T-helper 1 cell (primary cell): ENCODE results near the gene ORC4.

ENCODE experiments used
- DNase-seq, 5 donors: peaks; one replicate each; pipeline ENCODE4 v3.0.0-alpha.2; 2012 to 2020
- total RNA-seq, 4 donors: gene quantifications; one replicate each; lab custom pipeline; 2026; lab: John Stamatoyannopoulos, UW

The ORC4 gene
- 26.8 to 40.3 (median 32.3) reads per million in 4 donors for total RNA-seq

DNA sequence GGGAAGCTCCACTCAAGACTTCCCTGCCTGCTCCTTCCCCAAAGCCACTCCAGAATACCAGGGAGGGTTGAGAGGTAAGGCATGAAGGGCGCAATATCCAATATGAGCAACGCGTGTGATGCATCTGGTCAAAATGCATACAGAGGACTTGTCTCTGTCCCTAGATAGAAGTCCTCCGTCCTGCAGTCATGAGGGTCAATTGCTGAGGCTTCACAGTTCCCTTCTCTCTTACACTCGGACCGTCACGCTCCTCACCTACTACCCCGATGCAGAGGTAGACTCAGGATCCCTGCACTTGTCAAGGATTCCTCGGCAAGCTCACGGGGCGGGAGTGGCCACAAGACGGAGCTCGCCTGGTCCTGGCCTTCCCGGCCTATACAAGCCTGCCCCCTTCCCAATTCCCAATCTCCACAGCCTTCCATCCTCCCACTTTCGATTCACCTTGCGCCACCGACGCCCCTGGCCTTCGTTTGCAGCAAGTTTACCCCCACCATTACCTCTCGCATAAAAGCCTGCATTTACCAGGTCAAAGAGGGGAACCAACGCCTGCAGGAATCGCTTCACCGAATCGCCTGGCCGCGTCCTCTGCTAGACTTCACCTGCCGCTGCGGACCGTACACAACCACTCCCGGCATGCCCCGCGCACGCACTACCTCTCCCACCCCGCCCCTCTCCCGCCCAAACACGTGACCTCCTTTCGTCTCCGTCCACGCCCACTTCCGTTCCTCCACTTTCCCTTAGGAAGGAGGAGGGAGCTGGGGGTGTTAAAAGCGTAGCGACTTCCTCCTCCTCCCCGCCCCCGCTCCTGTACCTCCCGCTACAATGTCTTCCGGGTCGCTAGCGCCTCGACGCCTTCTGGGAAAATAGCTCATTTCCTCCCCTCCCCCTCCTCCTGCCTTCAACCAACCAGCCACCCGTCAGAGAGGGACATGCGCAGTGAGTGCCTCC lies at the start of gene ORC4:
TSS of gene ORC4 (minus strand) at position 627 of the 948 bp plus-strand sequence. CDS start 44,779 bp downstream, outside the sequence.
- DNase-seq = peak; percentile 94 to 99 (median 97)

DNA sequence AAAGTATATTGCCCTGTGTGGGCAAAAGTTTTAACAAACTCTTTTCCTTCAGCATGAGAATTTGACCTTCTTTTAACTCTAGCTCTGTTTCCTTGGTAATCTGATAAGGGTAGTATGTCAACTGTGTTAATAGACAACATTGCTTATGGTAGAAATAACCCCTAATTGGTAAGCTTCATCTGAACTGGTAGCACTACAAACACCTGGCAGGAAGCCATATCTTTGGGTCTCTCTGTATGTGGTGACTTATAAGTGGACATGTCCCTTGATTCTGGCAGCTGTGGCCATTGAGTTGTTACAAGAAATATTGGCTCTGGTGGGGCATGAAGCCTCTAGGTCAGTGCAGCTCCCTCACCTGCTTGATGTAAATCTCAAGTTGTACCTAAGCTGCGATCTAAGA lies 47.3 kb upstream of the ORC4 start:
- DNase-seq = no peak

DNA sequence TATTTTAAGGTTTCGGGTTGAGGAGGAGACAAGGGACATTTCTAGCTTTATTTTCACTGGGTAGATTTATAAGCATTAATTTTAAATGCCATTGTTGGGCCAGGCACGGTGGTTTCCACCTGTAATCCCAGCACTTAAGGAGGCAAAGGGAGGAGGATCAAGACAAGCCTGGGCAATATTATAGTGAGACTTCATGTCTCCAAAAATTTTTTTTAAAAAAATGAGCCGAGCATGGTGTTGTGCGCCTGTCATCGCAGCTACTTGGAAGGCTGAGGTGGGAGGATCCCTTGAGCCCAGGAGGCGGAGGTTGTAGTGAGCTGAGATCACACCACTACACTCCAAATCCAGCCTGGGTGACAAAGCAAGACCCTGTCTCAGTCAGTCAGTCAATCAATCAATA lies 45.4 kb upstream of the ORC4 start:
- no peak for DNase-seq

DNA sequence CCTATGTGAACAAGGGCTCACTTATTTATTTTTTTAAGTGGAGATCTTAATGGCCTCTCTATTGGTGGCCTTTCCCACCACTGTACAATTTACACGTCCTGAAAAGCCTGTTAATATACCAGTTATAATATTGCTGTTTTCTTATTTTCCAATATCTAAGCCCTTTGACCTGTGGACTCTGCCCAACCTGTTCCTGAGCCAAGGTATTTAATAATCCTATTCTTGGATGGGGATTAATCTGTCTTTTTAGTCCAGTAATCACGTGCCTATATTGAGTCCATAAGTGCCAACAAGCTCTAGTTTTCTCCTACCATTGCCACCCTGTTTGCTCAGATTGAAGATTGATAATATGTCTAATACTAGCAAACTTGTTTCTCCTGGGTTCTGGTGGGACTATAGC lies 43.1 kb upstream of the ORC4 start:
- no peak for DNase-seq

DNA sequence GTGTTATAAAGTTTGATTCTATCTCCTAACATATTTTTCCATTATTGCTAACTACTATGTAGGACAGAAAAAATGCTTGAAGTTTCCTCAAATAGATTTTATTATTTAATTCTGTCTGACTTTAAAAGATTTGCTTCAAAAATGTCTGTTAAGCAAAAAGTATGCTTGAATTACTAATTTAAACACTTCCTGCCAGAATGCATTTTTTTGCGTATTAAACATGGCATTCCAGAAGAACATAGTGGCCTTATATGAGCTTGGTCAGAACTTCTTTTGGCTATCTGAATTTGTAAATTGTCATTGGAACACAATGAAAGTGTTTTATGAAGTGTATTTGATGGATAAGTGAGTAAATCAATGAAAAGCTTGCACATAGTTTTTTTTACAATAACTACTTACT lies 38.1 kb upstream of the ORC4 start:
- DNase-seq = no peak

DNA sequence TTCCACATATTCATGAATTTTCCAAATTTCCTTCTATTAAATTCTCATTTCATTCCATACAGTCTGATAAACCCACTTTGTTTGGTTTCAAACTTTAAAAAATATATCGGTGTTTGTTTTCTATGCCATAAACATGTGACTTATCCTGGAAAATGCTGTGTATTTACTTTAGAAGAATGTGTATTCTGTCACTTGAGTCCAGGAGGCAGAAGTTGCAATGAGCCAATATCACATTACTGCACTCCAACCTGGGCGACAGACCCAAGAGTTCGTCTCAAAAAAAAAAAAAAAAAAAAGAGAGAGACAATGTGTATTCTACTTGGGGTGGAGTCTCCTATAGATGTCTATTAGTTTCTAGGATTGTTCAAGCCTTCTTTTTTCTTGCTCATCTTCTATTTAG lies 32.1 kb upstream of the ORC4 start:
- DNase-seq = no peak

DNA sequence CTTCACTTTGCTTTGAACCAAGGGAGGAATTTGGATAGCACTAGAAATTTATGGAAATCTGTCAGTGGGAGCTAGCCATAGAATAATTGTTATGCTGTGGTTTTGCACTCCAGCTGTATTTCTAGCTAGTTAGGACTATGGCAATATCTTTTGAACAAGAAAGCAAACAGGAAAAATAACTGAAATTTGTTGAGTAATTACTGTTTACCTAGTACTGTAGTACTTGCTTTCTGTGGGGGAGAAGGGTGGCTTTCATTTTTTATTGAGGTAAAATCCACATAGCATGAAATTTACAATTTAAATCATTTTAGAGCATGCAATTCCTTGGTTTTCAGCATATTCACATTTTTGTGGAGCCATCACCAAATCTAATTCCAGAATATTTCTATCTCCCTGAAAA lies 28.7 kb upstream of the ORC4 start:
- DNase-seq = no peak

DNA sequence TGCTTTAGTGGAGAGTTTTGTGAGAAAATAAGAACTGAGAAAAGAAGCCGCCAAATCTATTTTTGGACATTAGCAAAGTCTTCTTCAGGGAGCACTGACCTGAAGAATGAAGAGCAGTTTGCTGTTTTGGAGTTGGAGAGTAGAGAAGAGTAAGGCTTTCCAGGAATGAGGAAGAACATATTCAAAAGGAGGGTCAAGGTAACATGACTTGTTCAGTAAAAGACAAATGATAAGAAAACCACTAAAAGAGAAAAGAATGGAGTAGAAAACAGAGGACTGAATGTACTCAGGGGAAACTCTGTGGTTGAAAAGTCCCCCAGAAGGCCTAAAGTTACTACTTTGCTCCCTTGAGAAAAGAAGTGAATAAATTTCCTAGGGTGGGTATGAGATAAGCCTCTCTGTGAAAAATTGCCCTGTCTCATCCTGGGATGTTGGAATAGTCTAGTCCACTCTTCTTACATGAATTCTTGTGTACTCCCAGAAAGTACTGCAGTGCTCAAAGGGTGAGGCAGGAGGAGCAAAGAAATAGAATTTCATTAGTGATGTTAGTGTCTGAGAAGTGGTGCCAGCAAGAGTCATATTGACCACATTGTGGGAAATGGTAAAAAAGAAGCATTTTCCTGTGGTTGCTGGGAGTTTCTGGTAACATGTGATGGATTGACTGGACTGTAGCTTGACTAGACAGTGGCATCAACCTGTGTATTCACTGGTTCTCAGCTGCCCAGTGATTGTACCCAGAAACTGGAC lies 28.1 kb upstream of the ORC4 start:
- DNase-seq = peak in 1 of 5 donors; percentile 7

DNA sequence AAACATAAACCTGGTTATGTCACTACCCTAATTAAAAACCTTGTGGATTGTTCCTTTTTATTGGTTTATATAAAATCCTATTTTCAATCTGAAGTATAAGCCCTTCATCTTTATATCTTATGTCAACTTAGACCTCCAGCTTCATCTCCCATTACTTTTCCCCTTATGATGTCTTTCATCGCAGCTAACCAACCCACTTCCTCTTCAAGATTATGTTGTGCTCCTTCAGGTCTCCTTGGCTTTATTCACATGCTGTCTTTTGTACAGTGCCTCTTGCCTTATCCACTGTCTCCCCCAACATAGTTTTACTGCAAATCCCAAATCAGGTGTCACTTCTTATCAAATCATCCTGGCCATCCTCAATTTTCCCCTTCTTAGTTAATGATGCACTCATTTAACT lies 26.3 kb upstream of the ORC4 start:
- DNase-seq = no peak

DNA sequence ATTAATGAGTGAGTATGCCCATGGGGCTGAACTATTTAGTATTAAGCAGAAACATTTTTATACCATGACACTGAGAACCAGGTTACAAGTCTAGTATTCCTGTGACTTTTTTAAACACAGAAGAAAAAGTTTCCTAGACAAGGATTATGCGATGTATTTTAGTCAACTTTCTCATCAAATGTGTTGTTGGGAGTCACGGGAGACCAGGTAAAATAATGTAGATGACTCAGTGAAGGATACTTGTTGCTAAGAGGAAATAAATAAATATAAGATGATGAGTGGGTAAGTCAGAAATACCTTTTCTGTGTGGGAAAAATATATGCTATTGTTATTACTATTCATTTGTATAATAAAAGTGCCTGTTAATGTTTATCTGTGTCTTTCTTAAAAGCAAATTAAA lies 23.8 kb upstream of the ORC4 start:
- no peak for DNase-seq

DNA sequence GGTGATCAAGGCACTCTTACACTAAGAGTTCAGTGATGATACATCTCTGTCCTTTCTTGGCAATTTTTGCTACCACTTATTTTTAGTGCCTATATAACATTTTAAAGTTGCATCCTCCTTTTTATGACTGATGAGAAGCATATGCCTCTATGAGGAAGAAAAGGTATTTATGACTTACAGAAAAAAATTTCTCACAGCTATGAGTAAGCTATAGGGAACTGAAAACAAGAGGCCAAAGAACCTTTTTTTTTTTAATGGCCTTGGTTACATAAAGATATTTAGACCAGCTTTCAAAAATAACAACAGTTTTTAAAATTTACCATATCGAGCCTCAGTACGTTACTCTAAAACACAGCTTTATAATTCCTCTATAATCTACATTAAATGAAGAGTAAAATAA lies 21.7 kb upstream of the ORC4 start:
- DNase-seq = no peak

DNA sequence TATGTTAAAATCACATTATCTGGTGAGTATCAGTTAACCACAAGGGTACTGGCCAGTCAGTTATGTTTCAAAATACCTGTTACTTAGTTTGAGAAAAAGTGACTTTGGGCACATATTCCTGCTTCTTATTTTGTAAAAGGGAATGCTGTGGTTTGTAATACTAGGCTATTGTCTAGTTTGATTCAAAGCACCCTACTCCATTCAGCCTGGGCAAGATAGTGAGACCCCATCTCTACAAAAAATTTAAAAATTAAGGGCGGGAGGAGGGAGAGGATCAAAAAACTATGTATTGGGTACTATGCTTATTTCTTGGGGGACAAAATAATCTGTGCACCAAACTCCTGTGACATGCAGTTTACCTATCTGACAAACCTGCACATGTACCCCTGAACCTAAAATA lies 19.2 kb upstream of the ORC4 start:
- DNase-seq = no peak

DNA sequence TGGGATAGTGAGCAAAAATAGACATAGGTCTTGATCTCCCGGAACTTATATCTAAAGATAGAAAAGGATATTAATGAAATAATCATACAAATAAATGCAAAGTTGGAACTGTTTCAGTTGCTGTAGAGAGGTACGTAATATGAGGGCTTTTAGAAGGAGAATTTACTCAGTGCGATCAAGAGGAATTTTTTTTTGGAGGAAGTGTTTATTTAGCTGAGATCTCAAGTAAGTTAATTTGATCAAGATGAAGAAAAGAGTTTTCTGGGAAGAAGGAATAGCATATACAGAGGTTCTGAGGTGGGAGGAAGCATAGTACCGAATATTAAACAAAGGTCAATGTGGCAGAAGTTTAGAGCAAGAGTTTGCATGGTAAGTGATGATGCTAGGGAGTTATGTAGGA lies 11.7 kb upstream of the ORC4 start:
- DNase-seq = no peak

DNA sequence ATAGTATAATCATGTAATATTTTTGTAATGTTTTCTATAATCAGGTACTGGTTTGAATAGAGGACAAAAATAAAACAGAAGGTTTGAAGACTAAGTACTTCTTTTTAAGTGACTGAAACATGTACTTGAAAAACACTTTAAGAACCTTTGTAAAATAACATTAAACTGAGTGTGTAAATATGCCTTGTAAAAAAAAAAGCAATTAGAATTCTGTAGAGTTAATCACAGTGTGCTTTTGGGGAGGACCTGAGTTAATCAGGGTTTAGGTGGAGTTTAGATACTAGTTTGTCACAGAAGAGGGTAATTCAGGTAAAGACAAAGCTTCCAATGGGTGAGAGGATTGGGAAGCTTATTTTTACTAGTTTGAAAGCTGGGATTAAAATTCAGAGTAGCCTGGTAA lies 10.6 kb upstream of the ORC4 start:
- DNase-seq = no peak

DNA sequence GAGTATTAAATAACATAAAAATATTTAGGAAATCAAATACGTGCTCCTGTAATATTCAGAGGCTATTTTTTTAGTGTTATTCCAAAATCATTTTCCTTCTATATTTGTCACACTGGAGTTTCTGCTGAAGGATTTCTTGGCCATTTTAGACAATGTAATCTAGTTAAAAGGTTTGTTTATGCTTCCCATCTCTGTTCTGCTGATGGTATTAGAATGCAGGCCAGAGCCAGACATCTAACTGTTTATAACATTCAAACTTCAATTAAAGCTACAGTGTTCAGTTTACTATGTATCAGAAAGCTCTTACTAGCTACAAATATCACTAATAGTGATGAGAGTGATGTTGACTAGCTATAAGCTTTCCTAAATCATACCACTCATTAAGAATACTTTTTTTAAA lies 8.2 kb upstream of the ORC4 start:
- no peak for DNase-seq

DNA sequence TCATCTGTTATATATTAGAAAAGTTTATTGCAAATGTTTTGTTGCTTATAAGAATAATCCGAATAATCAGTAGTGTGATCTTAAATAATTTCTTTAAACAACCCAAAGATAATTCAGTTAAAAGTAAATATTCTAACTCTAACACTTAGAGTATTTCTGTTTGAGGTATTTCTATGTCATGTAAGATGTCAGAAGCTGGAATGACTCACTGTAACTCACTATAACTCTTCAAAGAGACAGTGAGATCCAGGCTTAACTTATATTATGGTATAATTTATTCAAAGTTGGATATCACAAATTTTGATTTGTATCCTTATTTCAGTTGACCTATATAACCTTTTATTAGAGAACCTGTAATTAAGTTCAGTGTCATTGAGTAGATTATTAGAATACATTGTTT lies 7.3 kb upstream of the ORC4 start:
- DNase-seq = no peak

DNA sequence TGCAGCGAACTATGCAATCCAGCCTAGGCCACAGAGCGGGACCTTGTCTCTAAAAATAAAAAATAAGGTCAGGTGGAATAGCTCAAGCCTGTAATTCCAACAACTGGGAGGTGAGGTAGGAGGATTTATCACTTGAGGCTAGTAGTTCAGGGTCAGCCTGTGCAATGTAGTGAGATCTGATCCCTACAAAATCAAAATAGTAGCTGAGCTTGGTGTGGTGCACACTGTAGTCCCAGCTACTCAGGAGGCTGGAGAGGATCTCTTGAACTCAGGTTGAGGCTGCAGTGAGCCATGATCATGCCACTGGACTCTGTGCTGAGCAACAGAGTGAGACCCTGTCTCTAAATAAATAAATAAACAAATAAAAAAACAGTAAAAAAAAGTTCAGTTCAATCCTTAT lies 6.0 kb upstream of the ORC4 start:
- DNase-seq = no peak

DNA sequence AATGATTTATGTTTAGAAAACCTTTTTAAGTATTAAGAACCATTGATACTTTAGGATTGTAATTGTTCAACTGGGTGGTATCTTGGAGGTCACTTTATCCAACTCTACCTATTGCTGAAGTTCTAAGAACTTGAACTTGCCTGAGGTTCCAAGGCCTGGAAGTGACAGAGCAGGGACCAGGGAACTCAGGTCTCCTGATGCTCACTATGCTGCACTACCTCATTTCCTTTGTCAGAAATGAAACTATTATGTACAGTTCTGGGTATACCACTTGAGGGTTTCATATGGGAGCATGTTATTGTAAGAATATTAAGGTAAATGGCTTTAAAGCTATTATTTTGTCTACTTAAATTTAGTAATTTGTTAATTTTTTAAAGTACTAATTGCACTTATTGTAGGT lies 3.3 kb upstream of the ORC4 start:
- peak in 1 of 5 donors; percentile 37 for DNase-seq

DNA sequence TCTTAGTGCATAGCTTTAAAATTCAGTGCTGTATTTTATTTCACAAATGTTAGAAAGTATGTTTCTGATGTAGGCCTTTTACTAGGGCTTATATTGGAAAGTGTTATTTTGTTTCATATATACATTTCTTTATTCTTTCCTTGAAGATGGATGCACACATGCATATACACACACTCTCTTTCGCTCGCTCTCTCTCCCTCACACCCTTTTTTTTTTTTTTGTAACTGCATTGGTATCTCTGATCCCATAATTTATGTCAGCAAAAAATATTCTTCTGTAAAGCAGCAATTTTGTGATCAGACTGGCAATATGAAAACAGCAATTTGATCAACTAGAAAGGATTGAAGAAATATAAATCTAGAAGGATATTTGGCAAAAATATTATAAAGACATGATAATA lies 2.3 kb upstream of the ORC4 start:
- no peak for DNase-seq

DNA sequence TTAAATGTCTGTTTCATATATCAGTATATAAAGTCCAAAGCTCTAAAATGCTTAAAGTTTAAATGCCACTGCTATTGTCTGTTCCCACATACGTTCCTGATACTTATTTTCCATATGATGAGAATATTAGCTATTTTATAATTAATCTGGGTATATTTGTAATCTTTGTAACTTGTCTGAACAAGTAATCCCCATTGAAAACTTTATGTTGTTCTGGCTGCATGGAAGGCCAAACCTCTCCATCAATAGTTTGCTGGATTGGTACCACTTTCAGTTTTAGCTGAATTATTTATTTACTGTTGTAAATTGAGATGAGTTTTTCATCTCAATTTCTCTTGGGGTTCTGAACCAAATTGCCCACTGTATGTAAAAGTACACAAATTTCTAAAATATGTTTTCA lies 1.8 kb upstream of the ORC4 start:
- no peak for DNase-seq

DNA sequence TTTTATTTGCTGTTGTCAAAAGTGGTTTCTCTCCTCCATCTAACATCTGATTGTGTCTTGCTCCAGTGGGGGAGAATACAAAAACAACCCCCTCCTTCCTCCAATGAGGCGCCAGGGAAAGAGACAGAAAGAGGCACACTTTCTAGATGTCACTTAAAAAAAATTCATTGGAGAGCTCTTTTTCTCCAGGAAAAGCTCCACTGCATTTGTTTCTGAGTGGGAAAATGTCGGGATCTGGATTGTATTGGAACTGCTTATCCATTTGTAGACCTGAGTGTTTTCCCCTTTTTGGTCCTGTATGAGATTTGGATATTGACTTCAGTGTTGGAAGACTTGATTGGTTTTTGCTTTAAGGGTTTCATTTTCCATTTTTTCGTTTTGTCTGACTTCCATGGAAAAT lies 1.3 kb upstream of the ORC4 start:
- no peak for DNase-seq

DNA sequence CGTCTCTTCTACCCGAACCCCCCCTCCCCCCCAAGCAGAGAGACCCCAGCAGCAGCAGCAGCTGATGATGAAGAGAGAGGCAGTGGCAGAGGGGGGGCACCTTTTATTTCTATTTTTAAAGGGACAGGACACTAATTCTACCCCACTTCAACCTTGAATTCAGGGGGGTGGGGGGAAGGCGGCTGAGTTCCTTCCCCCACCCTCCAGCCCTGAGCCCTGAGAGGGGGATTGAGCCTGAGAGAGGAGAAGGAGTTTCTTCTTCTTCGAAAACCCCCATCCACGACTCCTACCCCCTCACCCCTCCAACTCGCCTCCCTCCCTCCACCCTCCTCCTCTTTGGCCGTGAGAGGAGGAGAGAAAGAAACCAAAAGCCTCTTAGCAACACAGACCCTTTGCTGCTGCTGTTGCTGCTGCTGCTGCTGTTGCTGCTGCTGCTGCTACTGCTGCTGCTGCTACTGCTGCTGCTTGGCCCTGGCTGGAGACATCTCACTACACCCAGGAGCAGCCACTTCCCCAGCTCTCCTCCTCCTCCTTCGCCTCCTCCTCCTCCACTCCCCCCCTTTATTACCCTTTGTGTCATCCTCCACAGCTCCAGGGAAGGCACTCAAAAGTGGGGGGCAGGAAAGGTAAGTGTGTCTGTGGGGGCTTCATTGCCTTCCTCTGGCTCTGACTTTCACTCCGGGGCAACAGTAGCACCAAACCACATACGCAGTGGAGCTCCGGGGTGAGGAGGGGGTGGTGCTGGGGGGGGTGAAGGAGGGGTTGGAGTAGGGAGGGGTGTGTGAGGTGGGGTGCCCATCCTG lies 723 bp upstream of the ORC4 start, which contains the start of gene MBD5:
TSS of gene MBD5 (plus strand) at position 33 of the 803 bp plus-strand sequence.
- DNase-seq = peak; percentile 33 to 77 (median 51)

DNA sequence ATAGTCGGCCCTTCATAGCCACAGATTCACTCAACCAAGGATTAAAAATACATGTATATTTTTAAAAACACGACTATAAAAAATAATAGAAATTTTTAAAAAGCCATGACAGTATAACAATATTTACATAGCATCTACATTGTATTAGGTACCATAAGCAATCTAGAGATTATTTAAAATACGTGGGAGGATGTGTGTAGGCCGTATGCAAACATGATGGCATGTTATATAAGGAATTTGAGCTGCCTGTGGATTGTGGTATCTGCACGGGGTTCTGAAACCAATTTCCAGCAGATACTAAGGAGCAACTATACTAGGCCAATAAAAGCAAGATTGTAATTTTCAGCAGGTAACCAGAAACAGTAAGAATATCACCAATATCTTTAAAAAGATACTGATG lies 5.9 kb downstream of the ORC4 start:
- no peak for DNase-seq
